IPS-18a (cell line): Measurements from ENCODE around the gene PCDHGA1.
"Not testable (repeated sequence)": the region's sequence is repeated elsewhere in the genome, so short reads cannot be mapped to it uniquely, and the experiment has no call there.

Experiments
- H3K27ac ChIP-seq: one replicate; pipeline ENCODE4 v1.5.1; 2013; ENCODE audit warnings: low read length
- H3K27me3 ChIP-seq: one replicate; pipeline ENCODE4 v1.6.1; 2013; ENCODE audit warnings: mild to moderate bottlenecking, low read length; ENCODE audit not compliant: control insufficient read depth, insufficient read depth
- H3K36me3 ChIP-seq: one replicate; pipeline ENCODE4 v1.6.1; 2013; ENCODE audit warnings: low read depth, low read length; ENCODE audit not compliant: control insufficient read depth
- H3K4me1 ChIP-seq: one replicate; pipeline ENCODE4 v1.6.1; 2013; ENCODE audit warnings: low read depth, low read length; ENCODE audit not compliant: control insufficient read depth
- H3K4me3 ChIP-seq: one replicate; pipeline ENCODE4 v1.5.1; 2013; ENCODE audit warnings: low read length
- H3K9ac ChIP-seq: one replicate; pipeline ENCODE4 v1.6.1; 2013; ENCODE audit warnings: mild to moderate bottlenecking, low read length, moderate library complexity
- H3K9me3 ChIP-seq: one replicate; pipeline ENCODE4 v1.6.1; 2013; ENCODE audit warnings: low read depth, low read length; ENCODE audit not compliant: control insufficient read depth

Gene PCDHGA1

GRCh38 chr5:141407790-141408505, 77.6 kb downstream of the PCDHGA1 start, which contains the start of gene PCDHGB6:
Gene PCDHGB6, plus strand, starts transcription at chr5:141408021. Its CDS starts 182 bp downstream, at chr5:141408203.
- peak within 1 kb of the TSS; percentile 69 for H3K9ac ChIP-seq
- peak within 1 kb of the TSS; percentile 71 for H3K4me3 ChIP-seq
- H3K9me3 ChIP-seq, H3K36me3 ChIP-seq, H3K4me1 ChIP-seq, H3K27ac ChIP-seq: not testable (repeated sequence)
- peaks cover 11% of the 10 kb centered on the region for H3K27me3 ChIP-seq

- Histone ChIP-seq H3K9me3 (peaks cover 6% of the 10 kb centered on the region), H3K9ac (no peak overlapping the region), H3K4me1 (no peaks in the 10 kb centered on the region), H3K4me3 (no peak overlapping the region), H3K36me3 (no peaks in the 10 kb centered on the region), H3K27me3 (peaks cover 11% of the 10 kb centered on the region), H3K27ac (no peak overlapping the region)
Observed at GRCh38 chr5:141409598-141410306, 79.4 kb downstream of the PCDHGA1 start.

GRCh38 chr5:141411575-141411974, 81.3 kb downstream of the PCDHGA1 start:
- no peaks in the 10 kb centered on the region for H3K4me1 ChIP-seq
- no peak overlapping the region for H3K9ac ChIP-seq
- H3K9me3 ChIP-seq = peaks cover 6% of the 10 kb centered on the region
- H3K4me3 ChIP-seq = no peak overlapping the region
- peaks cover 11% of the 10 kb centered on the region for H3K27me3 ChIP-seq
- no peaks in the 10 kb centered on the region for H3K36me3 ChIP-seq
- H3K27ac ChIP-seq = no peak overlapping the region

- no peak within 1 kb of the TSS for H3K27ac ChIP-seq
- peaks cover 11% of the 10 kb centered on the region for H3K27me3 ChIP-seq
- H3K4me3 ChIP-seq = peak within 1 kb of the TSS; percentile 28
- H3K9me3 ChIP-seq = peaks cover 6% of the 10 kb centered on the region
- H3K36me3 ChIP-seq = no peaks in the 10 kb centered on the region
- peak within 1 kb of the TSS; percentile 17 for H3K9ac ChIP-seq
- no peaks in the 10 kb centered on the region for H3K4me1 ChIP-seq
Observed at GRCh38 chr5:141412854-141413539, 82.7 kb downstream of the PCDHGA1 start, which contains the start of gene PCDHGA10. Gene PCDHGA10, plus strand, starts transcription at chr5:141412987. Its CDS starts 189 bp downstream, at chr5:141413176.

GRCh38 chr5:141413540-141414069, 83.3 kb downstream of the PCDHGA1 start:
- Histone ChIP-seq H3K4me3 (no peak overlapping the region), H3K9me3 (peaks cover 12% of the 10 kb centered on the region), H3K9ac (no peak overlapping the region)

GRCh38 chr5:141414548-141415274, 84.4 kb downstream of the PCDHGA1 start:
- not testable (repeated sequence) for H3K4me1 ChIP-seq, H3K27ac ChIP-seq, H3K36me3 ChIP-seq, H3K9ac ChIP-seq, H3K4me3 ChIP-seq, H3K27me3 ChIP-seq
- peaks cover 16% of the 10 kb centered on the region for H3K9me3 ChIP-seq

More at GRCh38 chr5:141413540-141414069, 83.3 kb downstream of the PCDHGA1 start:
- Histone ChIP-seq H3K4me1 (no peaks in the 10 kb centered on the region), H3K27me3 (peaks cover 14% of the 10 kb centered on the region), H3K27ac (no peak overlapping the region), H3K36me3 (no peaks in the 10 kb centered on the region)

GRCh38 chr5:141415275-141415618, 84.9 kb downstream of the PCDHGA1 start:
- not testable (repeated sequence) for H3K4me3 ChIP-seq, H3K27me3 ChIP-seq, H3K9ac ChIP-seq, H3K27ac ChIP-seq, H3K36me3 ChIP-seq, H3K4me1 ChIP-seq
- H3K9me3 ChIP-seq = peaks cover 20% of the 10 kb centered on the region

GRCh38 chr5:141417494-141418172, 87.3 kb downstream of the PCDHGA1 start, which contains the start of gene PCDHGB7:
Gene PCDHGB7, plus strand, starts transcription at chr5:141417677. Its CDS starts 183 bp downstream, at chr5:141417860.
- peak within 1 kb of the TSS; percentile 73 for H3K4me3 ChIP-seq
- H3K9ac ChIP-seq = peak within 1 kb of the TSS; percentile 73
- peaks cover 38% of the 10 kb centered on the region for H3K9me3 ChIP-seq

GRCh38 chr5:141419074-141419880, 89.0 kb downstream of the PCDHGA1 start:
- H3K27ac ChIP-seq = no peak overlapping the region
- H3K9ac ChIP-seq = no peak overlapping the region
- peaks cover 42% of the 10 kb centered on the region for H3K9me3 ChIP-seq
- peaks cover 8% of the 10 kb centered on the region for H3K27me3 ChIP-seq
- no peaks in the 10 kb centered on the region for H3K4me1 ChIP-seq
- H3K4me3 ChIP-seq = no peak overlapping the region
- H3K36me3 ChIP-seq = no peaks in the 10 kb centered on the region

More at GRCh38 chr5:141417494-141418172, 87.3 kb downstream of the PCDHGA1 start, which contains the start of gene PCDHGB7:
- not testable (repeated sequence) for H3K36me3 ChIP-seq, H3K27me3 ChIP-seq, H3K4me1 ChIP-seq, H3K27ac ChIP-seq
